A549 treated with ZK216348 at 1 μM for 4 hours (cell line): ENCODE results near the gene TP53TG3B. TPM values are rescaled to one million over a fixed set of nuclear protein-coding genes. Genes with fewer than 3 reads are reported as not detected.

Source experiments
- total RNA-seq: library from RNA; stranded (reverse); fragments of 200-300 nt; extraction: Qiagen RNA extraction; gene quantifications from 5 replicates; pipeline ENCODE4 v1.2.3, GENCODE V29; 2022; ENCODE audit warnings: low read depth

TP53TG3B gene, protein sequence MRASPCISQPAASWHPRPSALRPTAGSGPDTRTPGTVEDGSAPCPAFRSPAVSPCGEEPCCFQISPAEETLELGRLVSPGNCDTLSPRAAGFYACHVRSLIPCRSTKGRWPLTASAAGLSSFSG
- total RNA-seq, result 0.39 to 0.66 TPM (median 0.54 TPM) in 3 of 5 replicates, not detected in the others

DNA sequence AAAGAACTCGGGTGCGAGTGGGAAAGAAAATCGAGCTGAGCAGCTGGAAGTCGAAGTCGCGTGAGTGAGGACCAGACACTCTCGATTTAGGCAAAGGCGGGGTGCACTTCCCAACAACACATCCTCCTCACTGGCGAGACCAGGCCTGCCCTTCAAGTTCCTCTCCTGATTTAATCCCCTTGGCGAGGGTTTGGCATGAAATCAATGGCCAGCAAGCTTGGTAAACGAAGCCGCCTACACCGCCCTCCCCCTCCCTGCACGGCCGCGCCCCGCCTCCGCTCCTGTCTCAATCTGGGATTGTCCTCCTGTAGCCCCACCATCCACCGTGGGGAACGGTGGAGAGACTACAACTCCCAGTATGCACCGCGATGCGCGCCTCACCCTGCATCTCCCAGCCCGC is at the start of gene TP53TG3B:
Gene TP53TG3B (plus strand): TSS at position 301 of the 400 bp plus-strand sequence. CDS start 68 bp downstream, at position 369.

Other genes starting within 250 kb of the TP53TG3B start
- gene TP53TG3C, start 166.6 kb upstream of the TP53TG3B start, total RNA-seq, result 0.43 TPM in 1 of 5 replicates, not detected in the others
- 0.12 TPM in 1 of 5 replicates, not detected in the others for gene TP53TG3E, start 56.5 kb upstream of the TP53TG3B start, total RNA-seq
- 0.07 to 0.26 TPM in 2 of 5 replicates, not detected in the others for gene TP53TG3F, start 98.8 kb downstream of the TP53TG3B start, total RNA-seq